Activated CD4-positive, alpha-beta T cell treated with anti-CD3 and anti-CD28 coated beads, Interleukin-2, amount 50 U/mL, for 24 hours (primary cell): ENCODE measurements around the gene RUVBL2.
"Not testable (repeated sequence)": the region's sequence is repeated elsewhere in the genome, so short reads cannot be mapped to it uniquely, and the experiment has no call there.

Experiments
- DNase-seq, 2 donors: peaks; one replicate each; pipeline ENCODE4 v3.0.0-alpha.2; 2020; ENCODE audit warnings: low read depth in 1 of 2, low spot score in 1 of 2

Gene RUVBL2

GRCh38 chr19:49016067-49016839, 22.6 kb downstream of the RUVBL2 start:
- no peak for DNase-seq

GRCh38 chr19:49017041-49017665, 23.5 kb downstream of the RUVBL2 start, which contains the start of gene LHB:
LHB (minus strand) TSS chr19:49017091; CDS start chr19:49017081, 10 bp downstream.
- no peak for DNase-seq

GRCh38 chr19:49017666-49018351, 24.1 kb downstream of the RUVBL2 start:
- peak; percentile 35 to 48 for DNase-seq

- not testable (repeated sequence) for DNase-seq
These were observed 24.9 kb downstream of the RUVBL2 start for GRCh38 chr19:49018388-49019241.

GRCh38 chr19:49019242-49019932, 25.7 kb downstream of the RUVBL2 start:
- DNase-seq: peak in 1 of 2 donors; percentile 35

GRCh38 chr19:49020342-49020741, 26.7 kb downstream of the RUVBL2 start:
- DNase-seq: no peak

GRCh38 chr19:49020931-49021895, 27.5 kb downstream of the RUVBL2 start:
- DNase-seq: no peak

- DNase-seq: no peak
These were observed 28.4 kb downstream of the RUVBL2 start for GRCh38 chr19:49022116-49022515.

- DNase-seq: not testable (repeated sequence)
These were observed 30.5 kb downstream of the RUVBL2 start, which contains the start of gene CGB3 for GRCh38 chr19:49024233-49024632. CGB3 (minus strand) TSS chr19:49024333; CDS start chr19:49023971, 362 bp downstream.

- not testable (repeated sequence) for DNase-seq
These were observed 31.4 kb downstream of the RUVBL2 start for GRCh38 chr19:49025088-49025487.

- DNase-seq: not testable (repeated sequence)
These were observed 31.9 kb downstream of the RUVBL2 start for GRCh38 chr19:49025599-49025998.

- not testable (repeated sequence) for DNase-seq
These were observed 35.0 kb downstream of the RUVBL2 start for GRCh38 chr19:49028686-49029085.

- not testable (repeated sequence) for DNase-seq
These were observed 36.1 kb downstream of the RUVBL2 start for GRCh38 chr19:49029749-49030148.

GRCh38 chr19:49030323-49030722, 36.6 kb downstream of the RUVBL2 start:
- not testable (repeated sequence) for DNase-seq

GRCh38 chr19:49031642-49032301, 38.1 kb downstream of the RUVBL2 start, which contains the start of gene CGB2:
CGB2 (plus strand) TSS chr19:49031890; CDS start chr19:49032096, 206 bp downstream.
- peak in 1 of 2 donors; percentile 53 for DNase-seq

GRCh38 chr19:49036815-49037214, 43.1 kb downstream of the RUVBL2 start, which contains the start of gene CGB1:
CGB1 (minus strand) TSS chr19:49036895; CDS start chr19:49036711, 184 bp downstream.
- DNase-seq: not testable (repeated sequence)

- DNase-seq: not testable (repeated sequence)
These were observed 44.4 kb downstream of the RUVBL2 start for GRCh38 chr19:49038111-49038510.
